Heart left ventricle (tissue), 13 donors: Measurements from ENCODE around the gene MYO18B.

ENCODE experiments used
- POLR2A ChIP-seq, 2 donors: fragments of 450-650 bp; IDR thresholded peaks; one replicate each; pipeline ENCODE4 v1.6.1; 2017; ENCODE audit warnings: antibody characterized with exemption in 2 of 2, mild to moderate bottlenecking in 2 of 2, moderate library complexity in 2 of 2
- TF ChIP-seq, protein P1 (sequence below), 12 donors: fragments of 200-600 bp; sonication (generic) in 4 of 12; IDR thresholded peaks; one replicate each; pipeline versions ENCODE4 v1.5.0 to v1.8.0; 2018 to 2022; ENCODE audit warnings: antibody characterized with exemption in 12 of 12, mild to moderate bottlenecking in 5 of 12
- donor health status: ischemic (EF 13 %, LVEDD 7.1; RV severe dilation, severe dysfunction).
- donor health status: DM: no; HTN: yes; CAD: no.
- donor health status: DM: no; HTN: no; CAD: no.
- donor health status: ischemic (EF 25% LVEDD 6.9; RV normal size, moderate dysfunction).
- donor health status: ischemic (EF 25% LVEDD 5.7; RV mildly dilated, moderate dysfunction).
- donor health status: ischemic (EF 35%, LVEDD 5.7; RV mildly dilated, moderate dysfunction).
- donor health status: nonischemic (EF 11% LVEDD 7.7; RV severe dilation, severe dysfunction).
- donor health status: DM: yes; HTN: yes; CAD: no.
- donor health status: PGD.
- donor health status: ischemic (EF 29% LVEDD 5.4; RV normal size, mild dysfunction).
- donor health status: nonischemic (EF 23%, LVEDD 6.1; RV moderate dilation, normal function).

DNA sequence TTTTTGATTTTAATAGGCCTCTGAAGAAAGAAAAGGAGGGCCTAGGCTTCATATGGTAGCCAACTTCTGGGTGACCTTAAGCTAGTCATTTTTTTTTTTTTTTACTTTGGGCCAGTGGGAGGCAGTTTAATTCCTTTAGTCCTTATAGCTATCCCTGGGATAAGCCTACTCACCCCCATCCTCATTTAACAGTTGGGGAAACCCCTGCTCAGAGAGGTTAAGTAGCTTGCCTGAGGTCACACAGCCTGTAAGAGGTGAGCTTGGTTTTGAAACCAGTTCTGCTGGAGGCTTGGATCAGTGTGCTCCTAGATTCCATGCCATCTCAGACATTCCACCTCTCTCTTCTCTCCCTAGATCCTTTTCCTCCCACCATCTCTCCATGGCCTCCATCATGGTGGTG is 86.4 kb downstream of the MYO18B start:
- TF ChIP-seq, protein P1, sequence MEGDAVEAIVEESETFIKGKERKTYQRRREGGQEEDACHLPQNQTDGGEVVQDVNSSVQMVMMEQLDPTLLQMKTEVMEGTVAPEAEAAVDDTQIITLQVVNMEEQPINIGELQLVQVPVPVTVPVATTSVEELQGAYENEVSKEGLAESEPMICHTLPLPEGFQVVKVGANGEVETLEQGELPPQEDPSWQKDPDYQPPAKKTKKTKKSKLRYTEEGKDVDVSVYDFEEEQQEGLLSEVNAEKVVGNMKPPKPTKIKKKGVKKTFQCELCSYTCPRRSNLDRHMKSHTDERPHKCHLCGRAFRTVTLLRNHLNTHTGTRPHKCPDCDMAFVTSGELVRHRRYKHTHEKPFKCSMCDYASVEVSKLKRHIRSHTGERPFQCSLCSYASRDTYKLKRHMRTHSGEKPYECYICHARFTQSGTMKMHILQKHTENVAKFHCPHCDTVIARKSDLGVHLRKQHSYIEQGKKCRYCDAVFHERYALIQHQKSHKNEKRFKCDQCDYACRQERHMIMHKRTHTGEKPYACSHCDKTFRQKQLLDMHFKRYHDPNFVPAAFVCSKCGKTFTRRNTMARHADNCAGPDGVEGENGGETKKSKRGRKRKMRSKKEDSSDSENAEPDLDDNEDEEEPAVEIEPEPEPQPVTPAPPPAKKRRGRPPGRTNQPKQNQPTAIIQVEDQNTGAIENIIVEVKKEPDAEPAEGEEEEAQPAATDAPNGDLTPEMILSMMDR (IDR thresholded peaks at IDR 0.05) = no peak
- no peak for TF ChIP-seq POLR2A (IDR thresholded peaks at IDR 0.05)
